ENCODE data around the gene CLNS1A. TPM values are rescaled to one million over a fixed set of nuclear protein-coding genes. Genes with fewer than 3 reads are reported as not detected.

CLNS1A gene
- total RNA-seq, 2 donors from 2014 or later = 47.4 to 48.3 TPM

GRCh38 chr11:77668760-77669159 lies 31.2 kb upstream of the CLNS1A start:
- no peak overlapping the region for H3K27ac ChIP-seq
- H3K27me3 ChIP-seq (replicated peaks; ENCODE audit: insufficient read depth) = no peaks in the 10 kb centered on the region
- no peak for ATAC-seq (ENCODE audit: insufficient number of reproducible peaks, low FRiP score, low read depth)
- no peaks in the 10 kb centered on the region for H3K9me3 ChIP-seq
- DNase-seq (ENCODE audit: low spot score) = no peak
- peaks cover 59% of the 10 kb centered on the region for H3K36me3 ChIP-seq
- no peak for TF ChIP-seq CTCF (IDR thresholded peaks at IDR 0.05)
- H3K4me3 ChIP-seq = no peak overlapping the region
- no peaks in the 10 kb centered on the region for H3K4me1 ChIP-seq (ENCODE audit: control insufficient read depth in 1 of 2, low read depth in 2 of 2)

GRCh38 chr11:77665240-77665965 lies 27.8 kb upstream of the CLNS1A start:
- peaks cover 31% of the 10 kb centered on the region for H3K36me3 ChIP-seq
- no peaks in the 10 kb centered on the region for H3K27me3 ChIP-seq (replicated peaks; ENCODE audit: insufficient read depth)
- no peak overlapping the region for H3K27ac ChIP-seq
- ATAC-seq (ENCODE audit: insufficient number of reproducible peaks, low FRiP score, low read depth) = no peak
- H3K9me3 ChIP-seq = no peaks in the 10 kb centered on the region
- no peak overlapping the region for H3K4me3 ChIP-seq
- no peak for TF ChIP-seq CTCF (IDR thresholded peaks at IDR 0.05)
- DNase-seq (ENCODE audit: low spot score) = no peak
- no peaks in the 10 kb centered on the region for H3K4me1 ChIP-seq (ENCODE audit: control insufficient read depth in 1 of 2, low read depth in 2 of 2)

- no peaks in the 10 kb centered on the region for H3K27me3 ChIP-seq (replicated peaks; ENCODE audit: insufficient read depth)
- no peak for ATAC-seq (ENCODE audit: insufficient number of reproducible peaks, low FRiP score, low read depth)
These were observed 24.1 kb upstream of the CLNS1A start for GRCh38 chr11:77661670-77662069.

GRCh38 chr11:77660947-77661346 lies 23.4 kb upstream of the CLNS1A start:
- no peak for ATAC-seq (ENCODE audit: insufficient number of reproducible peaks, low FRiP score, low read depth)
- no peak for TF ChIP-seq CTCF (IDR thresholded peaks at IDR 0.05)

More at GRCh38 chr11:77661670-77662069, 24.1 kb upstream of the CLNS1A start:
- TF ChIP-seq CTCF (IDR thresholded peaks at IDR 0.05) = no peak
- no peak for DNase-seq (ENCODE audit: low spot score)
- H3K36me3 ChIP-seq = peaks cover 2% of the 10 kb centered on the region
- no peak overlapping the region for H3K4me3 ChIP-seq
- H3K4me1 ChIP-seq (ENCODE audit: control insufficient read depth in 1 of 2, low read depth in 2 of 2) = no peaks in the 10 kb centered on the region
- H3K9me3 ChIP-seq = no peaks in the 10 kb centered on the region
- H3K27ac ChIP-seq = no peak overlapping the region

GRCh38 chr11:77658213-77659013 lies 20.8 kb upstream of the CLNS1A start:
- no peak for TF ChIP-seq CTCF (IDR thresholded peaks at IDR 0.05)
- Histone ChIP-seq H3K9me3 (no peaks in the 10 kb centered on the region), H3K4me1 (ENCODE audit: control insufficient read depth in 1 of 2, low read depth in 2 of 2) (no peaks in the 10 kb centered on the region), H3K27me3 (replicated peaks; ENCODE audit: insufficient read depth) (no peaks in the 10 kb centered on the region), H3K27ac (no peak overlapping the region), H3K4me3 (no peak overlapping the region), H3K36me3 (no peaks in the 10 kb centered on the region)
- DNase-seq (ENCODE audit: low spot score) (no peak), ATAC-seq (ENCODE audit: insufficient number of reproducible peaks, low FRiP score, low read depth) (no peak)

More at GRCh38 chr11:77660947-77661346, 23.4 kb upstream of the CLNS1A start:
- no peak for DNase-seq (ENCODE audit: low spot score)
- Histone ChIP-seq H3K9me3 (no peaks in the 10 kb centered on the region), H3K4me3 (no peak overlapping the region), H3K27me3 (replicated peaks; ENCODE audit: insufficient read depth) (no peaks in the 10 kb centered on the region), H3K4me1 (ENCODE audit: control insufficient read depth in 1 of 2, low read depth in 2 of 2) (no peaks in the 10 kb centered on the region), H3K36me3 (no peaks in the 10 kb centered on the region), H3K27ac (no peak overlapping the region)
